ENCODE results near the gene PRKAG2. TPM values are rescaled to one million over a fixed set of nuclear protein-coding genes. Genes with fewer than 3 reads are reported as not detected.

Gene PRKAG2
- total RNA-seq, 4 donors from 2014 or later = 8.9 to 35.1 (median 13.6) TPM

- DNase-seq = no peak
- H3K9me3 ChIP-seq = no peaks in the 10 kb centered on the region
- WGBS, 2 donors = 85 to 86% methylated on average over 6 to 8 of the region's 9 CpGs
- intact Hi-C loops (cut with DNase I) = no loop called here
- TF ChIP-seq, protein P1, sequence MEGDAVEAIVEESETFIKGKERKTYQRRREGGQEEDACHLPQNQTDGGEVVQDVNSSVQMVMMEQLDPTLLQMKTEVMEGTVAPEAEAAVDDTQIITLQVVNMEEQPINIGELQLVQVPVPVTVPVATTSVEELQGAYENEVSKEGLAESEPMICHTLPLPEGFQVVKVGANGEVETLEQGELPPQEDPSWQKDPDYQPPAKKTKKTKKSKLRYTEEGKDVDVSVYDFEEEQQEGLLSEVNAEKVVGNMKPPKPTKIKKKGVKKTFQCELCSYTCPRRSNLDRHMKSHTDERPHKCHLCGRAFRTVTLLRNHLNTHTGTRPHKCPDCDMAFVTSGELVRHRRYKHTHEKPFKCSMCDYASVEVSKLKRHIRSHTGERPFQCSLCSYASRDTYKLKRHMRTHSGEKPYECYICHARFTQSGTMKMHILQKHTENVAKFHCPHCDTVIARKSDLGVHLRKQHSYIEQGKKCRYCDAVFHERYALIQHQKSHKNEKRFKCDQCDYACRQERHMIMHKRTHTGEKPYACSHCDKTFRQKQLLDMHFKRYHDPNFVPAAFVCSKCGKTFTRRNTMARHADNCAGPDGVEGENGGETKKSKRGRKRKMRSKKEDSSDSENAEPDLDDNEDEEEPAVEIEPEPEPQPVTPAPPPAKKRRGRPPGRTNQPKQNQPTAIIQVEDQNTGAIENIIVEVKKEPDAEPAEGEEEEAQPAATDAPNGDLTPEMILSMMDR (IDR thresholded peaks at IDR 0.05) = no peak
- no peaks in the 10 kb centered on the region for H3K27me3 ChIP-seq
- no peaks in the 10 kb centered on the region for H3K36me3 ChIP-seq
- H3K27ac ChIP-seq = peak overlapping the region; percentile 61 to 89 (median 70)
- peaks cover 5 to 50% (median 12%) of the 10 kb centered on the region in 3 donors for H3K4me1 ChIP-seq
- H3K4me3 ChIP-seq = no peak overlapping the region
Observed at GRCh38 chr7:151924001-151924400, 47.1 kb upstream of the PRKAG2 start.

DNA sequence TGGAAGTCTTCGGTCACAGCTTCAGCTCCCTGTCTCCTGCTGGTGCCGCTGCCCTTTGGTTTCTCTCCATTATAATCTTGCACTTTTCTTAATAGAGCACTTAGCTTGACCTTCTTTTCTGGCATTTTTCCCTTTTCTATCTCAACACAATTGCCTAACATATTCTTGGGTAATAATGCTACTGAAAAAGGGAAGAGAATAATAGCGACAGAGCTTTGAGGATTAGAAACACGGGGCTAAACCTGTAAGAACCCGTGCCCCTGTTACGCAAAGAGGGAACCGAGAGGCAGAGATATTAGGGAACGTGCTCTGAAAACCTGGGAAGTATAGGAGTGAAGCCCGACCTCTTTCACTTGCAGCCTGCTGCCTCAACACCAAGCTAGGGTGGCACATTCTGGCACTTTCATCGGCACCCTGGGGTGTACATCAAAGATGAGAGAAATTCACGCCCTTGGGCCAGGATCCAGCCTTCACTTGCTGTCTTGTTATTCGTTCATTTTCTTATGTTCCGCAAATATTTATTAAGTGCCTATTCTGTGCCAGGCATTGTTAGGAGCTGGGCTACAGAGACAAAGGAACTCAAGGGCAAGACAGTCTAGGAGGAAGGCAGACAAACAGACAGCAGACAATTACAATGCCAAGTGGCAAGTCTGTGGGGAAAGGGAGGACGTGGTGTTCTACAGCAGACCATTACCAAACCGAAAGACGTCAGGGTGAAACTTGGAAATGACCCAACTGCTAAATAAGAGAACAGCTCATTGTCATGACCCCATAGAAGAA, 46.4 kb upstream of the PRKAG2 start:
- DNase-seq = no peak
- Histone ChIP-seq H3K27ac (peak overlapping the region; percentile 61 to 89 (median 70)), H3K27me3 (no peaks in the 10 kb centered on the region), H3K4me3 (peak overlapping the region in 1 of 4 donors; percentile 43), H3K9me3 (no peaks in the 10 kb centered on the region), H3K4me1 (peaks cover 11 to 57% (median 19%) of the 10 kb centered on the region in 3 donors), H3K36me3 (no peaks in the 10 kb centered on the region)
- TF ChIP-seq, protein P1 (IDR thresholded peaks at IDR 0.05) = no peak
- peak in 1 of 4 donors; percentile 45 for TF ChIP-seq POLR2A (IDR thresholded peaks at IDR 0.05)
- intact Hi-C loops (cut with DNase I) = no loop called here
- 32 to 36% methylated on average over 16 of the region's 16 CpGs for WGBS, 2 donors

- no peak for TF ChIP-seq POLR2A (IDR thresholded peaks at IDR 0.05)
- TF ChIP-seq, protein P1 (IDR thresholded peaks at IDR 0.05) = no peak
- Histone ChIP-seq H3K4me1 (peaks cover 22 to 73% (median 28%) of the 10 kb centered on the region in 3 donors), H3K27me3 (no peaks in the 10 kb centered on the region), H3K4me3 (no peak overlapping the region), H3K36me3 (no peaks in the 10 kb centered on the region), H3K27ac (no peak overlapping the region), H3K9me3 (no peaks in the 10 kb centered on the region)
- 90 to 95% methylated on average over 13 of the region's 13 CpGs for WGBS, 2 donors
- intact Hi-C loops (cut with DNase I) = no loop called here
- no peak for DNase-seq
Observed at GRCh38 chr7:151921451-151921850, 44.5 kb upstream of the PRKAG2 start.

GRCh38 chr7:151920488-151920887, 43.6 kb upstream of the PRKAG2 start:
- H3K27me3 ChIP-seq = no peaks in the 10 kb centered on the region
- no peak for TF ChIP-seq POLR2A (IDR thresholded peaks at IDR 0.05)
- TF ChIP-seq, protein P1 (IDR thresholded peaks at IDR 0.05) = no peak
- H3K36me3 ChIP-seq = no peaks in the 10 kb centered on the region
- H3K4me3 ChIP-seq = no peak overlapping the region
- H3K9me3 ChIP-seq = no peaks in the 10 kb centered on the region
- intact Hi-C loops (cut with DNase I) = no loop called here
- DNase-seq = no peak
- H3K4me1 ChIP-seq = peaks cover 22 to 67% (median 28%) of the 10 kb centered on the region in 3 donors
- 67 to 88% methylated on average over 1 of the region's 1 CpG for WGBS, 2 donors
- H3K27ac ChIP-seq = no peak overlapping the region

DNA sequence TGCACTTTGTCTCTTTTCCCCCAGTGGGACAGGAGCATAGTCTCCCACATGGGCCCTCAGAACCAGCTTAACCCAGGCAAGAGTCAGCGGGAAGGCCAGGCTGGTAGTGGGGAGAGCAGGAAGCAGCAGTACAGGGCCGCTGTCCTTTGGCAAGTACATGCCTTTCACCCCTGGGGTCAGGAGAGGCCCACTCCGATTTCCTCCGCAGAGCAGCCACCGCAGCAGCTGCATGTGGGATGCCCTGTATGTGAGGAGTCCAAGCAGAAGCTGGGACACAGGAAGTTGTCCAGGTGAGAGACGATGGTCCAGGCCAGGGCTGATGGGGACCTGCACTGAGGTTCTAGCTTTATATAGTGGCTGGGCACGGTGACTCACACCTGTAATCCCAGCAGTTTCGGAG, 42.7 kb upstream of the PRKAG2 start:
- intact Hi-C loops (cut with DNase I) = no loop called here
- peaks cover 22 to 74% (median 28%) of the 10 kb centered on the region in 3 donors for H3K4me1 ChIP-seq
- DNase-seq = no peak
- 70 to 100% methylated on average over 1 to 8 of the region's 8 CpGs for WGBS, 2 donors
- H3K27ac ChIP-seq = no peak overlapping the region
- no peaks in the 10 kb centered on the region for H3K27me3 ChIP-seq
- no peak overlapping the region for H3K4me3 ChIP-seq
- H3K9me3 ChIP-seq = no peaks in the 10 kb centered on the region
- no peak for TF ChIP-seq POLR2A (IDR thresholded peaks at IDR 0.05)
- TF ChIP-seq, protein P1 (IDR thresholded peaks at IDR 0.05) = no peak
- no peaks in the 10 kb centered on the region for H3K36me3 ChIP-seq
